WI38 (cell line): Measurements from ENCODE around the gene NPEPPS.
A peak's percentile ranks its signal among the peaks of the same experiment; 100 is the strongest.

Source experiments
- H3K4me3 ChIP-seq: 2 replicates; pipeline ENCODE4 v1.5.1; 2011; ENCODE audit warnings: low read depth, mild to moderate bottlenecking, control low read depth, low read length
- CTCF ChIP-seq: IDR thresholded peaks from 2 replicates; pipeline ENCODE4 v1.5.1; 2012; ENCODE audit warnings: low read depth, mild to moderate bottlenecking, control low read depth, low read length

The NPEPPS gene

GRCh38 chr17:47654991-47655390, 124.1 kb downstream of the NPEPPS start:
- TF ChIP-seq CTCF = no peak

GRCh38 chr17:47660064-47660492, 129.2 kb downstream of the NPEPPS start:
- no peak for TF ChIP-seq CTCF
- H3K4me3 ChIP-seq = no peak overlapping the region

More at GRCh38 chr17:47654991-47655390, 124.1 kb downstream of the NPEPPS start:
- H3K4me3 ChIP-seq = no peak overlapping the region

GRCh38 chr17:47663912-47664623, 133.2 kb downstream of the NPEPPS start:
- no peak overlapping the region for H3K4me3 ChIP-seq
- TF ChIP-seq CTCF = peak; percentile 69

- no peak overlapping the region for H3K4me3 ChIP-seq
- TF ChIP-seq CTCF = no peak
Observed at GRCh38 chr17:47664624-47664941, 133.7 kb downstream of the NPEPPS start.

GRCh38 chr17:47665655-47666054, 134.7 kb downstream of the NPEPPS start:
- H3K4me3 ChIP-seq = no peak overlapping the region
- TF ChIP-seq CTCF = no peak

- no peak for TF ChIP-seq CTCF
- H3K4me3 ChIP-seq = no peak overlapping the region
Observed at GRCh38 chr17:47669081-47669480, 138.2 kb downstream of the NPEPPS start.

GRCh38 chr17:47670064-47670463, 139.2 kb downstream of the NPEPPS start:
- no peak overlapping the region for H3K4me3 ChIP-seq
- TF ChIP-seq CTCF = no peak
